A549 (cell line): ENCODE results near the gene CDC45. TPM values are rescaled to one million over a fixed set of nuclear protein-coding genes. Genes with fewer than 3 reads are reported as not detected.
A peak's percentile ranks its signal among the peaks of the same experiment; 100 is the strongest.

Experiments
- BHLHE40 ChIP-seq: IDR thresholded peaks from 2 replicates; pipeline ENCODE4 v1.6.1; 2012; ENCODE audit warnings: low read depth, low read length, inconsistent platforms
- CBX8 ChIP-seq: fragments of 200-600 bp; sonication (generic); IDR thresholded peaks from 2 replicates; pipeline ENCODE4 v1.6.1; 2016
- CHD2 ChIP-seq: fragments of 150-350 bp; IDR thresholded peaks from 2 replicates; pipeline ENCODE4 v1.6.1; 2014; ENCODE audit warnings: low read length; ENCODE audit not compliant: partially characterized antibody
- CHD4 ChIP-seq: fragments of 200-600 bp; sonication (generic); IDR thresholded peaks from 2 replicates; pipeline ENCODE4 v1.6.1; 2016; ENCODE audit warnings: antibody characterized with exemption, mild to moderate bottlenecking, borderline replicate concordance
- EHF ChIP-seq: fragments of 250-450 bp; sonication (Bioruptor Pico); IDR thresholded peaks from 2 replicates; pipeline ENCODE4 v1.5.0; 2020; ENCODE audit warnings: mild to moderate bottlenecking
- EP300 ChIP-seq, 2 experiments: fragments of >200 bp; sonication (Bioruptor Twin); formaldehyde crosslinking; IDR thresholded peaks; 2 replicates in 1 of 2; 3 replicates in 1 of 2; pipeline ENCODE4 v1.6.1; 2016 to 2017
- FOSB ChIP-seq: fragments of 250-450 bp; sonication (Bioruptor Pico); IDR thresholded peaks from 2 replicates; pipeline ENCODE4 v1.5.0; 2020; ENCODE audit warnings: mild to moderate bottlenecking, moderate library complexity
- FOSL2 ChIP-seq, 2 experiments: fragments of 450-650 bp in 1 of 2; fragments of >200 bp in 1 of 2; sonication (Bioruptor Twin) in 1 of 2; formaldehyde crosslinking; IDR thresholded peaks; 2 replicates each; pipeline versions ENCODE4 v1.5.0 to v1.6.1; 2016 to 2020; ENCODE audit warnings: mild to moderate bottlenecking in 1 of 2, moderate library complexity in 1 of 2
- GATA3 ChIP-seq: IDR thresholded peaks from 2 replicates; pipeline ENCODE4 v1.6.1; 2012; ENCODE audit warnings: borderline replicate concordance
- HDAC2 ChIP-seq: fragments of 200-600 bp; sonication (generic); IDR thresholded peaks from 2 replicates; pipeline ENCODE4 v1.6.1; 2016
- JUN ChIP-seq, 2 experiments: fragments of >200 bp; sonication (Bioruptor Twin); formaldehyde crosslinking; IDR thresholded peaks; 2 replicates in 1 of 2; 3 replicates in 1 of 2; pipeline ENCODE4 v1.6.1; 2016 to 2017
- KDM1A ChIP-seq: fragments of 200-600 bp; sonication (generic); IDR thresholded peaks from 2 replicates; pipeline ENCODE4 v1.6.1; 2016; ENCODE audit warnings: low read depth, mild to moderate bottlenecking
- MAFK ChIP-seq: fragments of 450-650 bp; IDR thresholded peaks from 2 replicates; pipeline ENCODE4 v1.6.1; 2014; ENCODE audit not compliant: partially characterized antibody
- MAZ ChIP-seq: fragments of 150-350 bp; IDR thresholded peaks from 2 replicates; pipeline ENCODE4 v1.6.1; 2014; ENCODE audit warnings: antibody characterized with exemption, low read depth, low read length, borderline replicate concordance
- MYC ChIP-seq: IDR thresholded peaks from 2 replicates; pipeline ENCODE4 v1.6.1; 2012; ENCODE audit warnings: mild to moderate bottlenecking, inconsistent platforms, low read length, improper control_type of control experiment, borderline replicate concordance
- NPAS2 ChIP-seq: fragments of 250-450 bp; sonication (Bioruptor Pico); IDR thresholded peaks from 2 replicates; pipeline ENCODE4 v1.8.0; 2022; ENCODE audit warnings: mild to moderate bottlenecking, moderate library complexity, borderline replicate concordance
- POLR2A ChIP-seq: IDR thresholded peaks from 2 replicates; pipeline ENCODE4 v1.6.1; 2012; ENCODE audit warnings: mild to moderate bottlenecking, low read length
- POLR2AphosphoS2 ChIP-seq: conservative IDR thresholded peaks from 2 replicates; pipeline ENCODE4 v1.6.1; 2012; ENCODE audit warnings: low read length, improper control_type of control experiment, inconsistent platforms
- RAD21 ChIP-seq, 2 experiments: fragments of >200 bp in 1 of 2; sonication (Bioruptor Twin) in 1 of 2; formaldehyde crosslinking in 1 of 2; IDR thresholded peaks in 1 of 2; conservative IDR thresholded peaks in 1 of 2; 2 replicates in 1 of 2; 3 replicates in 1 of 2; pipeline ENCODE4 v1.6.1; 2012 to 2018; ENCODE audit warnings: inconsistent platforms in 1 of 2
- RCOR1 ChIP-seq: fragments of 150-350 bp; IDR thresholded peaks from 2 replicates; pipeline ENCODE4 v1.6.1; 2014; ENCODE audit warnings: antibody characterized with exemption, low read length, low read depth
- RFX5 ChIP-seq: fragments of 450-650 bp; IDR thresholded peaks from 2 replicates; pipeline ENCODE4 v1.7.1; 2014; ENCODE audit warnings: antibody characterized with exemption, mild to moderate bottlenecking, moderate library complexity
- RNF2 ChIP-seq: fragments of 200-600 bp; sonication (generic); IDR thresholded peaks from 2 replicates; pipeline ENCODE4 v1.6.1; 2016; ENCODE audit warnings: low read depth, mild to moderate bottlenecking, antibody characterized with exemption, moderate library complexity, borderline replicate concordance
- TFCP2L1 ChIP-seq: fragments of 250-450 bp; sonication (Bioruptor Pico); IDR thresholded peaks from 2 replicates; pipeline ENCODE4 v1.5.0; 2021; ENCODE audit warnings: mild to moderate bottlenecking
- TP53 ChIP-seq: fragments of 250-450 bp; sonication (Bioruptor Pico); IDR thresholded peaks from 2 replicates; pipeline ENCODE4 v1.5.0; 2021; ENCODE audit warnings: mild to moderate bottlenecking, moderate library complexity
- ZFP36 ChIP-seq: fragments of 450-650 bp; IDR thresholded peaks from 2 replicates; pipeline ENCODE4 v1.6.1; 2014; ENCODE audit warnings: borderline replicate concordance; ENCODE audit not compliant: partially characterized antibody
- ZNF302 ChIP-seq: fragments of 250-450 bp; sonication (Bioruptor Pico); IDR thresholded peaks from 2 replicates; pipeline ENCODE4 v1.9.0; 2021; ENCODE audit warnings: inconsistent platforms, mild to moderate bottlenecking, moderate library complexity
- ZSCAN20 ChIP-seq: fragments of 250-450 bp; sonication (Bioruptor Pico); IDR thresholded peaks from 2 replicates; pipeline ENCODE4 v1.8.0; 2022; ENCODE audit warnings: mild to moderate bottlenecking, moderate library complexity
- polyA plus RNA-seq, 4 experiments: library from polyadenylated mRNA; depleted of rRNA in 3 of 4; stranded (reverse); fragments of >200 nt; fragmentation: RNase III in 1 of 4; extraction: RNeasy Plus Mini Kit Qiagen cat#74134 plus additional on column Dnase treatment in 1 of 4; gene quantifications; 2 replicates in 3 of 4; 3 replicates in 1 of 4; pipeline ENCODE4 v1.2.3, GENCODE V29; 2011 to 2017
- TF ChIP-seq, protein P1 (sequence below): fragments of >200 bp; sonication (Bioruptor Twin); formaldehyde crosslinking; IDR thresholded peaks from 3 replicates; pipeline ENCODE4 v1.6.1; 2016
- TF ChIP-seq, protein P2 (sequence below): fragments of 150-350 bp; IDR thresholded peaks from 2 replicates; pipeline ENCODE4 v1.6.1; 2014; ENCODE audit warnings: low read depth, mild to moderate bottlenecking, low read length
- TF ChIP-seq, protein P3 (sequence below): fragments of 250-450 bp; sonication (Bioruptor Pico); IDR thresholded peaks from 2 replicates; pipeline ENCODE4 v1.5.0; 2021; ENCODE audit warnings: mild to moderate bottlenecking, moderate library complexity, borderline replicate concordance
- TF ChIP-seq, protein P4 (sequence below): IDR thresholded peaks from 2 replicates; pipeline ENCODE4 v1.6.1; 2012
- TF ChIP-seq, protein P5 (sequence below): fragments of 450-650 bp; IDR thresholded peaks from 2 replicates; pipeline ENCODE4 v1.6.1; 2014; ENCODE audit warnings: antibody characterized with exemption
- TF ChIP-seq, protein P6 (sequence below): fragments of 200-600 bp; sonication (generic); IDR thresholded peaks from 2 replicates; pipeline ENCODE4 v1.6.1; 2016; ENCODE audit warnings: antibody characterized with exemption, mild to moderate bottlenecking, moderate library complexity

The CDC45 gene
- polyA plus RNA-seq, 2 of the 4 experiments (the other 2 are of a cell fraction): 47.2 to 51.6 TPM

DNA sequence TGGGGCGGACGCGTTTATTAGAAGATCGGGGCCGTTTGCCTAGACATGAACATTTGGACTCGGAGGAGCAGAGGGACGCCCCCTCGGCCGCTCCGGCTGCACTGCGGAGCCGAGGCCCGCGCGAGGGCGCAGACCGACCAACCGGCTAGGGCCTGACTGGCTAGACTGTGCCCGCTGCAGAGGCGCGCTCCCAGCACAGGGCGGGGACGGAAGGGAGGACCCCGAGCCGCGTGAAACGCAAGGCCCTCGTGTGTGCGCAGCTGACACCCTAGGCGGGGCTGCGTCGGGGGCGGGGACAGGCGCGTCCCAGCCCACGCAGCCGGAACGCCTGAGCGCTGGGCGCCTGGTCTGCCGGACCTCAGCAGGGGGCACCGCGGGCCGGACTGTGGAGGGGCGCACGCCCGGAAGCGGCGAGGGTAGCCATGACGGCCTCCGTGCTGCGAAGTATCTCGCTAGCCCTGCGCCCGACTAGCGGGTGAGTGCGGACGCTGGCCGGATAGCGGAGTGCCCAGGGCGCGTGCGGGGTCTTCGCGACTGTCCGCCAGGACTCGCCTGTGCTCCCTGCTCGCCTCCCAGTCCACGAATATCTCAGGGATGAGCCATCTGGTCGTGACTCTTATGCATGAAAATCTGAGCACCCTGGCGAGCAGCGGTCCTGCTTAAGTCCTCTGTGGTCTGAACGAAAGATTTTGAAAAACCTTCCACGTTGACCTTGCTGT lies 47.4 kb upstream of the CDC45 start, which contains the start of gene MRPL40 (continued):
- TF ChIP-seq, protein P1, sequence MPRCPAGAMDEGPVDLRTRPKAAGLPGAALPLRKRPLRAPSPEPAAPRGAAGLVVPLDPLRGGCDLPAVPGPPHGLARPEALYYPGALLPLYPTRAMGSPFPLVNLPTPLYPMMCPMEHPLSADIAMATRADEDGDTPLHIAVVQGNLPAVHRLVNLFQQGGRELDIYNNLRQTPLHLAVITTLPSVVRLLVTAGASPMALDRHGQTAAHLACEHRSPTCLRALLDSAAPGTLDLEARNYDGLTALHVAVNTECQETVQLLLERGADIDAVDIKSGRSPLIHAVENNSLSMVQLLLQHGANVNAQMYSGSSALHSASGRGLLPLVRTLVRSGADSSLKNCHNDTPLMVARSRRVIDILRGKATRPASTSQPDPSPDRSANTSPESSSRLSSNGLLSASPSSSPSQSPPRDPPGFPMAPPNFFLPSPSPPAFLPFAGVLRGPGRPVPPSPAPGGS: peak; percentile 71; the same call in 2 of the 3 replicates
- TF ChIP-seq MYC: peak; percentile 83
- TF ChIP-seq NPAS2: peak; percentile 84
- TF ChIP-seq JUN (IDR thresholded peaks at IDR 0.05): peak; percentile 89 to 90
- 0 out of 2 replicates have a peak, but pooled peaks have one; percentile 40 for TF ChIP-seq RFX5
- no peak for TF ChIP-seq CHD4
- no peak for TF ChIP-seq ZSCAN20
- no peak for TF ChIP-seq TFCP2L1 (CRISPR knock-in tag)
- no peak for TF ChIP-seq FOSL2 (IDR thresholded peaks at IDR 0.05)
- 0 out of 2 replicates have a peak, but pooled peaks have one; percentile 6 for TF ChIP-seq FOSL2 (CRISPR knock-in tag; IDR thresholded peaks at IDR 0.05)
- TF ChIP-seq FOSB (CRISPR knock-in tag): no peak
- TF ChIP-seq, protein P2, sequence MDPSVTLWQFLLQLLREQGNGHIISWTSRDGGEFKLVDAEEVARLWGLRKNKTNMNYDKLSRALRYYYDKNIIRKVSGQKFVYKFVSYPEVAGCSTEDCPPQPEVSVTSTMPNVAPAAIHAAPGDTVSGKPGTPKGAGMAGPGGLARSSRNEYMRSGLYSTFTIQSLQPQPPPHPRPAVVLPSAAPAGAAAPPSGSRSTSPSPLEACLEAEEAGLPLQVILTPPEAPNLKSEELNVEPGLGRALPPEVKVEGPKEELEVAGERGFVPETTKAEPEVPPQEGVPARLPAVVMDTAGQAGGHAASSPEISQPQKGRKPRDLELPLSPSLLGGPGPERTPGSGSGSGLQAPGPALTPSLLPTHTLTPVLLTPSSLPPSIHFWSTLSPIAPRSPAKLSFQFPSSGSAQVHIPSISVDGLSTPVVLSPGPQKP: no peak
- no peak for TF ChIP-seq CBX8
- TF ChIP-seq, protein P3, sequence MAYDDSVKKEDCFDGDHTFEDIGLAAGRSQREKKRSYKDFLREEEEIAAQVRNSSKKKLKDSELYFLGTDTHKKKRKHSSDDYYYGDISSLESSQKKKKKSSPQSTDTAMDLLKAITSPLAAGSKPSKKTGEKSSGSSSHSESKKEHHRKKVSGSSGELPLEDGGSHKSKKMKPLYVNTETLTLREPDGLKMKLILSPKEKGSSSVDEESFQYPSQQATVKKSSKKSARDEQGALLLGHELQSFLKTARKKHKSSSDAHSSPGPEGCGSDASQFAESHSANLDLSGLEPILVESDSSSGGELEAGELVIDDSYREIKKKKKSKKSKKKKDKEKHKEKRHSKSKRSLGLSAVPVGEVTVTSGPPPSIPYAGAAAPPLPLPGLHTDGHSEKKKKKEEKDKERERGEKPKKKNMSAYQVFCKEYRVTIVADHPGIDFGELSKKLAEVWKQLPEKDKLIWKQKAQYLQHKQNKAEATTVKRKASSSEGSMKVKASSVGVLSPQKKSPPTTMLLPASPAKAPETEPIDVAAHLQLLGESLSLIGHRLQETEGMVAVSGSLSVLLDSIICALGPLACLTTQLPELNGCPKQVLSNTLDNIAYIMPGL (CRISPR knock-in tag): no peak
- TF ChIP-seq POLR2AphosphoS2: no peak
- TF ChIP-seq, protein P4, sequence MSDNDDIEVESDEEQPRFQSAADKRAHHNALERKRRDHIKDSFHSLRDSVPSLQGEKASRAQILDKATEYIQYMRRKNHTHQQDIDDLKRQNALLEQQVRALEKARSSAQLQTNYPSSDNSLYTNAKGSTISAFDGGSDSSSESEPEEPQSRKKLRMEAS: peak; percentile 92
- TF ChIP-seq EHF (CRISPR knock-in tag): no peak
- TF ChIP-seq CHD2: no peak
- TF ChIP-seq, protein P5, sequence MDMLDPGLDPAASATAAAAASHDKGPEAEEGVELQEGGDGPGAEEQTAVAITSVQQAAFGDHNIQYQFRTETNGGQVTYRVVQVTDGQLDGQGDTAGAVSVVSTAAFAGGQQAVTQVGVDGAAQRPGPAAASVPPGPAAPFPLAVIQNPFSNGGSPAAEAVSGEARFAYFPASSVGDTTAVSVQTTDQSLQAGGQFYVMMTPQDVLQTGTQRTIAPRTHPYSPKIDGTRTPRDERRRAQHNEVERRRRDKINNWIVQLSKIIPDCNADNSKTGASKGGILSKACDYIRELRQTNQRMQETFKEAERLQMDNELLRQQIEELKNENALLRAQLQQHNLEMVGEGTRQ: no peak
- TF ChIP-seq HDAC2: no peak
- TF ChIP-seq TP53: no peak
- TF ChIP-seq RNF2: no peak
- no peak for TF ChIP-seq ZFP36
- no peak for TF ChIP-seq MAZ
- TF ChIP-seq KDM1A: no peak
- TF ChIP-seq RAD21 (conservative IDR thresholded peaks at IDR 0.05 in 1 of 2, IDR thresholded peaks at IDR 0.05 in 1 of 2): no peak
- no peak for TF ChIP-seq BHLHE40
- no peak for TF ChIP-seq EP300 (IDR thresholded peaks at IDR 0.05)
- TF ChIP-seq RCOR1: no peak
- TF ChIP-seq, protein P6, sequence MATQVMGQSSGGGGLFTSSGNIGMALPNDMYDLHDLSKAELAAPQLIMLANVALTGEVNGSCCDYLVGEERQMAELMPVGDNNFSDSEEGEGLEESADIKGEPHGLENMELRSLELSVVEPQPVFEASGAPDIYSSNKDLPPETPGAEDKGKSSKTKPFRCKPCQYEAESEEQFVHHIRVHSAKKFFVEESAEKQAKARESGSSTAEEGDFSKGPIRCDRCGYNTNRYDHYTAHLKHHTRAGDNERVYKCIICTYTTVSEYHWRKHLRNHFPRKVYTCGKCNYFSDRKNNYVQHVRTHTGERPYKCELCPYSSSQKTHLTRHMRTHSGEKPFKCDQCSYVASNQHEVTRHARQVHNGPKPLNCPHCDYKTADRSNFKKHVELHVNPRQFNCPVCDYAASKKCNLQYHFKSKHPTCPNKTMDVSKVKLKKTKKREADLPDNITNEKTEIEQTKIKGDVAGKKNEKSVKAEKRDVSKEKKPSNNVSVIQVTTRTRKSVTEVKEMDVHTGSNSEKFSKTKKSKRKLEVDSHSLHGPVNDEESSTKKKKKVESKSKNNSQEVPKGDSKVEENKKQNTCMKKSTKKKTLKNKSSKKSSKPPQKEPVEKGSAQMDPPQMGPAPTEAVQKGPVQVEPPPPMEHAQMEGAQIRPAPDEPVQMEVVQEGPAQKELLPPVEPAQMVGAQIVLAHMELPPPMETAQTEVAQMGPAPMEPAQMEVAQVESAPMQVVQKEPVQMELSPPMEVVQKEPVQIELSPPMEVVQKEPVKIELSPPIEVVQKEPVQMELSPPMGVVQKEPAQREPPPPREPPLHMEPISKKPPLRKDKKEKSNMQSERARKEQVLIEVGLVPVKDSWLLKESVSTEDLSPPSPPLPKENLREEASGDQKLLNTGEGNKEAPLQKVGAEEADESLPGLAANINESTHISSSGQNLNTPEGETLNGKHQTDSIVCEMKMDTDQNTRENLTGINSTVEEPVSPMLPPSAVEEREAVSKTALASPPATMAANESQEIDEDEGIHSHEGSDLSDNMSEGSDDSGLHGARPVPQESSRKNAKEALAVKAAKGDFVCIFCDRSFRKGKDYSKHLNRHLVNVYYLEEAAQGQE: peak; percentile 27; the same call in 1 of the 2 replicates
- TF ChIP-seq GATA3: 0 out of 2 replicates have a peak, but pooled peaks have one; percentile 42
- TF ChIP-seq MAFK: no peak
- peak; percentile 82 for TF ChIP-seq POLR2A
- TF ChIP-seq ZNF302 (CRISPR knock-in tag): no peak
